ENCODE results near the gene C2CD3.

C2CD3 gene

GRCh38 chr11:74170694-74171629 is at the start of gene C2CD3, which contains the start of gene PPME1:
C2CD3 (minus strand) TSS chr11:74171002; CDS start chr11:74170792, 210 bp downstream.
PPME1 (plus strand) TSS chr11:74171289; CDS start chr11:74171422, 133 bp downstream.
- peaks cover 2 to 7% of the 10 kb centered on the region in 2 donors for H3K36me3 Mint-ChIP-seq
- H3K4me3 Mint-ChIP-seq, result no peak within 1 kb of the TSS
- H3K9me3 Mint-ChIP-seq, result no peaks in the 10 kb centered on the region
- no peak within 1 kb of the TSS for H3K27ac Mint-ChIP-seq
- H3K4me1 Mint-ChIP-seq, result peaks cover 0 to 4% of the 10 kb centered on the region in 2 donors
- H3K27me3 Mint-ChIP-seq, result no peaks in the 10 kb centered on the region
- ATAC-seq (replicated peaks) (peak; percentile 96 to 97), DNase-seq (peak; percentile 99)

- H3K27ac Mint-ChIP-seq, result no peak overlapping the region
- peaks cover 17 to 29% of the 10 kb centered on the region in 2 donors for H3K36me3 Mint-ChIP-seq
- H3K27me3 Mint-ChIP-seq, result no peaks in the 10 kb centered on the region
- ATAC-seq (replicated peaks) (no peak), DNase-seq (no peak)
- H3K9me3 Mint-ChIP-seq, result no peaks in the 10 kb centered on the region
- no peak overlapping the region for H3K4me3 Mint-ChIP-seq
- H3K4me1 Mint-ChIP-seq, result no peaks in the 10 kb centered on the region
Observed at GRCh38 chr11:74220376-74220775, 49.6 kb upstream of the C2CD3 start.

- Mint-ChIP-seq H3K9me3 (peaks cover 3 to 7% of the 10 kb centered on the region in 2 donors), H3K27ac (no peak overlapping the region), H3K4me1 (no peaks in the 10 kb centered on the region), H3K4me3 (no peak overlapping the region), H3K36me3 (peaks cover 41 to 64% of the 10 kb centered on the region in 2 donors), H3K27me3 (no peaks in the 10 kb centered on the region)
- ATAC-seq (replicated peaks), result no peak
- no peak for DNase-seq
Observed at GRCh38 chr11:74212533-74212932, 41.7 kb upstream of the C2CD3 start.

GRCh38 chr11:74208507-74208906 is 37.7 kb upstream of the C2CD3 start:
- H3K36me3 Mint-ChIP-seq, result peaks cover 42 to 61% of the 10 kb centered on the region in 2 donors

GRCh38 chr11:74206746-74207145 is 35.9 kb upstream of the C2CD3 start:
- peaks cover 34 to 43% of the 10 kb centered on the region in 2 donors for H3K36me3 Mint-ChIP-seq
- no peaks in the 10 kb centered on the region for H3K4me1 Mint-ChIP-seq
- H3K4me3 Mint-ChIP-seq, result no peak overlapping the region
- no peaks in the 10 kb centered on the region for H3K9me3 Mint-ChIP-seq
- ATAC-seq (replicated peaks) (no peak), DNase-seq (no peak)
- H3K27ac Mint-ChIP-seq, result no peak overlapping the region
- H3K27me3 Mint-ChIP-seq, result no peaks in the 10 kb centered on the region

More at GRCh38 chr11:74208507-74208906, 37.7 kb upstream of the C2CD3 start:
- Mint-ChIP-seq H3K4me3 (no peak overlapping the region), H3K27me3 (no peaks in the 10 kb centered on the region), H3K27ac (no peak overlapping the region), H3K4me1 (no peaks in the 10 kb centered on the region), H3K9me3 (peaks cover 2 to 3% of the 10 kb centered on the region in 2 donors)
- ATAC-seq (replicated peaks) (no peak), DNase-seq (no peak)

- Mint-ChIP-seq H3K4me3 (no peak overlapping the region), H3K36me3 (peaks cover 34 to 43% of the 10 kb centered on the region in 2 donors), H3K27ac (no peak overlapping the region), H3K4me1 (no peaks in the 10 kb centered on the region), H3K27me3 (no peaks in the 10 kb centered on the region), H3K9me3 (no peaks in the 10 kb centered on the region)
- ATAC-seq (replicated peaks) (no peak), DNase-seq (no peak)
Observed at GRCh38 chr11:74205181-74205580, 34.4 kb upstream of the C2CD3 start.

GRCh38 chr11:74204701-74205100 is 33.9 kb upstream of the C2CD3 start:
- Mint-ChIP-seq H3K27ac (no peak overlapping the region), H3K27me3 (no peaks in the 10 kb centered on the region), H3K4me3 (no peak overlapping the region), H3K36me3 (peaks cover 31 to 41% of the 10 kb centered on the region in 2 donors), H3K9me3 (no peaks in the 10 kb centered on the region), H3K4me1 (no peaks in the 10 kb centered on the region)
- ATAC-seq (replicated peaks) (no peak), DNase-seq (no peak)

- H3K36me3 Mint-ChIP-seq, result peaks cover 35 to 41% of the 10 kb centered on the region in 2 donors
- no peak for DNase-seq
- no peaks in the 10 kb centered on the region for H3K4me1 Mint-ChIP-seq
- H3K27me3 Mint-ChIP-seq, result no peaks in the 10 kb centered on the region
- ATAC-seq (replicated peaks), result no peak
- H3K9me3 Mint-ChIP-seq, result peaks cover 2% of the 10 kb centered on the region in 2 donors
- H3K4me3 Mint-ChIP-seq, result no peak overlapping the region
- no peak overlapping the region for H3K27ac Mint-ChIP-seq
Observed at GRCh38 chr11:74203966-74204365, 33.2 kb upstream of the C2CD3 start.

- no peak overlapping the region for H3K27ac Mint-ChIP-seq
- no peak for ATAC-seq (replicated peaks)
- H3K4me1 Mint-ChIP-seq, result no peaks in the 10 kb centered on the region
- peaks cover 11 to 12% of the 10 kb centered on the region in 2 donors for H3K9me3 Mint-ChIP-seq
- H3K36me3 Mint-ChIP-seq, result peaks cover 26 to 38% of the 10 kb centered on the region in 2 donors
- no peak overlapping the region for H3K4me3 Mint-ChIP-seq
- no peak for DNase-seq
- H3K27me3 Mint-ChIP-seq, result no peaks in the 10 kb centered on the region
Observed at GRCh38 chr11:74196781-74197486, 26.1 kb upstream of the C2CD3 start.

- Mint-ChIP-seq H3K9me3 (peaks cover 11 to 12% of the 10 kb centered on the region in 2 donors), H3K4me3 (no peak overlapping the region), H3K27ac (no peak overlapping the region), H3K36me3 (peaks cover 28 to 48% of the 10 kb centered on the region in 2 donors), H3K4me1 (no peaks in the 10 kb centered on the region), H3K27me3 (no peaks in the 10 kb centered on the region)
- no peak for ATAC-seq (replicated peaks)
- no peak for DNase-seq
Observed at GRCh38 chr11:74195828-74196227, 25.0 kb upstream of the C2CD3 start.

- no peak for DNase-seq
- Mint-ChIP-seq H3K36me3 (peaks cover 21 to 35% of the 10 kb centered on the region in 2 donors), H3K27me3 (no peaks in the 10 kb centered on the region), H3K4me3 (no peak overlapping the region), H3K4me1 (peaks cover 0 to 2% of the 10 kb centered on the region in 2 donors), H3K27ac (no peak overlapping the region), H3K9me3 (peaks cover 4 to 6% of the 10 kb centered on the region in 2 donors)
- ATAC-seq (replicated peaks), result no peak
Observed at GRCh38 chr11:74185695-74186094, 14.9 kb upstream of the C2CD3 start.

- no peak overlapping the region for H3K27ac Mint-ChIP-seq
- H3K4me1 Mint-ChIP-seq, result peaks cover 0 to 2% of the 10 kb centered on the region in 2 donors
- H3K4me3 Mint-ChIP-seq, result no peak overlapping the region
- H3K36me3 Mint-ChIP-seq, result peaks cover 17 to 31% of the 10 kb centered on the region in 2 donors
- no peaks in the 10 kb centered on the region for H3K27me3 Mint-ChIP-seq
- DNase-seq (no peak), ATAC-seq (replicated peaks) (no peak)
- peaks cover under 1 to 2% of the 10 kb centered on the region in 2 donors for H3K9me3 Mint-ChIP-seq
Observed at GRCh38 chr11:74185285-74185684, 14.5 kb upstream of the C2CD3 start.

- H3K27me3 Mint-ChIP-seq, result no peaks in the 10 kb centered on the region
- no peak for DNase-seq
- ATAC-seq (replicated peaks), result no peak
- H3K4me1 Mint-ChIP-seq, result peaks cover 5 to 9% of the 10 kb centered on the region in 2 donors
- H3K36me3 Mint-ChIP-seq, result peaks cover 16 to 27% of the 10 kb centered on the region in 2 donors
- no peaks in the 10 kb centered on the region for H3K9me3 Mint-ChIP-seq
- H3K4me3 Mint-ChIP-seq, result no peak overlapping the region
- no peak overlapping the region for H3K27ac Mint-ChIP-seq
Observed at GRCh38 chr11:74182635-74183034, 11.8 kb upstream of the C2CD3 start.

GRCh38 chr11:74179234-74180052 is 8.6 kb upstream of the C2CD3 start:
- ATAC-seq (replicated peaks) (no peak), DNase-seq (no peak)
- Mint-ChIP-seq H3K4me1 (peaks cover 5 to 9% of the 10 kb centered on the region in 2 donors), H3K27me3 (no peaks in the 10 kb centered on the region), H3K4me3 (no peak overlapping the region), H3K9me3 (no peaks in the 10 kb centered on the region), H3K27ac (no peak overlapping the region), H3K36me3 (peaks cover 15 to 18% of the 10 kb centered on the region in 2 donors)

Measured in stimulated activated naive B cell treated with anti-CD40 and anti-IgM and Interleukin-4, amounts not matched to agents 10 μg/mL and 1 μg/mL and 100 μg/mL, for 72 hours (primary cell).